Inflammatory macrophage treated with lipopolysaccharide for 4 hours (primary cell): ENCODE measurements around the gene FGG.

Experiments
- DNase-seq: peaks from one replicate; pipeline ENCODE4 v3.0.0-alpha.2; 2020

Gene FGG

GRCh38 chr4:154612472-154613414, at the start of gene FGG:
FGG (minus strand) TSS chr4:154612656; CDS start chr4:154612609, 47 bp downstream.
- no peak for DNase-seq

- no peak for DNase-seq
These were observed 47.6 kb upstream of the FGG start for GRCh38 chr4:154660052-154660451.

- no peak for DNase-seq
These were observed 46.4 kb upstream of the FGG start for GRCh38 chr4:154658680-154659405.

GRCh38 chr4:154643493-154643892, 31.0 kb upstream of the FGG start:
- no peak for DNase-seq

GRCh38 chr4:154642373-154643009, 30.0 kb upstream of the FGG start:
- DNase-seq, result no peak

- DNase-seq, result no peak
These were observed 28.5 kb upstream of the FGG start for GRCh38 chr4:154640999-154641398.

- no peak for DNase-seq
These were observed 21.6 kb upstream of the FGG start for GRCh38 chr4:154634058-154634457.

GRCh38 chr4:154631828-154632227, 19.4 kb upstream of the FGG start:
- DNase-seq, result no peak

- DNase-seq, result no peak
These were observed 17.9 kb upstream of the FGG start for GRCh38 chr4:154630324-154630723.

GRCh38 chr4:154626793-154627484, 14.5 kb upstream of the FGG start:
- peak; percentile 3 for DNase-seq

- no peak for DNase-seq
These were observed 13.5 kb upstream of the FGG start for GRCh38 chr4:154625971-154626370.

GRCh38 chr4:154623995-154624394, 11.5 kb upstream of the FGG start:
- DNase-seq, result no peak

- no peak for DNase-seq
These were observed 11.0 kb upstream of the FGG start for GRCh38 chr4:154623436-154623835.

GRCh38 chr4:154622598-154622997, 10.1 kb upstream of the FGG start:
- peak; percentile 23 for DNase-seq

- DNase-seq, result no peak
These were observed 7.7 kb upstream of the FGG start for GRCh38 chr4:154620111-154620510.

GRCh38 chr4:154618708-154619315, 6.4 kb upstream of the FGG start:
- DNase-seq, result peak; percentile 42

- DNase-seq, result no peak
These were observed 5.4 kb upstream of the FGG start for GRCh38 chr4:154617820-154618317.

GRCh38 chr4:154616731-154617130, 4.3 kb upstream of the FGG start:
- DNase-seq, result peak; percentile 21

GRCh38 chr4:154616287-154616686, 3.8 kb upstream of the FGG start:
- DNase-seq, result no peak

- no peak for DNase-seq
These were observed 2.8 kb upstream of the FGG start for GRCh38 chr4:154615211-154615610.

GRCh38 chr4:154614306-154614705, 1.9 kb upstream of the FGG start:
- no peak for DNase-seq

GRCh38 chr4:154611833-154612232, 623 bp downstream of the FGG start:
- no peak for DNase-seq
